Measurements from ENCODE around the gene SPTBN1. TPM values are rescaled to one million over a fixed set of nuclear protein-coding genes. Genes with fewer than 3 reads are reported as not detected.

Gene SPTBN1
- total and polyA plus RNA-seq, 8 donors: 28.7 to 475 (median 193) TPM

DNA sequence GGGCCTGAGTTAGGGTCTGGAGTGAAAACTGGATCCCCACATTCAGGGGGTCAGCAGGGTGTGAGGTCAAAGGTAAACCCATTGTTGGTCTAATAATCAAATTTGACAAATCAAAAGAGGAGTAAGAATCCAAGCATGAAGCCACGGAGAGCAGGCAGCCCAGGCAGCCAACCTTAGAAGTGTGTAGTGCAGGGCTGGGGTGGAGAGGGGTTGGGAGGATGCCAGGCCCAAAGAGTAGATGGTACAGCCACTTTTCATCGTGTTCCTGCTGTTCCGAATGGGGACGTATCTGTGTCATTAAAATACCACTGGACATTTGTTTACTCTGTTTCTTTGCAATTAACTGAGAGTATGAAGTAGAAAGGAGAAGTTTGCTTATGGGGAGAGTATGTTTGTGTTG, 16.5 kb upstream of the SPTBN1 start:
- no peaks in the 10 kb centered on the region for H3K9me3 ChIP-seq
- 63 to 79% (median 68%) methylated on average over 4 of the region's 4 CpGs for WGBS, 5 donors
- no peak for TF ChIP-seq POLR2AphosphoS5 (IDR thresholded peaks at IDR 0.05)
- TF ChIP-seq POLR2A (IDR thresholded peaks at IDR 0.05): no peak
- TF ChIP-seq, protein P1, sequence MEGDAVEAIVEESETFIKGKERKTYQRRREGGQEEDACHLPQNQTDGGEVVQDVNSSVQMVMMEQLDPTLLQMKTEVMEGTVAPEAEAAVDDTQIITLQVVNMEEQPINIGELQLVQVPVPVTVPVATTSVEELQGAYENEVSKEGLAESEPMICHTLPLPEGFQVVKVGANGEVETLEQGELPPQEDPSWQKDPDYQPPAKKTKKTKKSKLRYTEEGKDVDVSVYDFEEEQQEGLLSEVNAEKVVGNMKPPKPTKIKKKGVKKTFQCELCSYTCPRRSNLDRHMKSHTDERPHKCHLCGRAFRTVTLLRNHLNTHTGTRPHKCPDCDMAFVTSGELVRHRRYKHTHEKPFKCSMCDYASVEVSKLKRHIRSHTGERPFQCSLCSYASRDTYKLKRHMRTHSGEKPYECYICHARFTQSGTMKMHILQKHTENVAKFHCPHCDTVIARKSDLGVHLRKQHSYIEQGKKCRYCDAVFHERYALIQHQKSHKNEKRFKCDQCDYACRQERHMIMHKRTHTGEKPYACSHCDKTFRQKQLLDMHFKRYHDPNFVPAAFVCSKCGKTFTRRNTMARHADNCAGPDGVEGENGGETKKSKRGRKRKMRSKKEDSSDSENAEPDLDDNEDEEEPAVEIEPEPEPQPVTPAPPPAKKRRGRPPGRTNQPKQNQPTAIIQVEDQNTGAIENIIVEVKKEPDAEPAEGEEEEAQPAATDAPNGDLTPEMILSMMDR (IDR thresholded peaks at IDR 0.05): no peak
- TF ChIP-seq EP300 (IDR thresholded peaks at IDR 0.05): no peak
- H3K27me3 ChIP-seq: no peaks in the 10 kb centered on the region
- H3K36me3 ChIP-seq: no peaks in the 10 kb centered on the region
- no peak overlapping the region for H3K4me3 ChIP-seq
- DNase-seq: no peak
- intact Hi-C loops (cut with DNase I; ENCODE audit: low total_unique reads): no loop called here
- no peak overlapping the region for H3K27ac ChIP-seq
- peaks cover 0 to 8% (median 0%) of the 10 kb centered on the region in 4 donors for H3K4me1 ChIP-seq

DNA sequence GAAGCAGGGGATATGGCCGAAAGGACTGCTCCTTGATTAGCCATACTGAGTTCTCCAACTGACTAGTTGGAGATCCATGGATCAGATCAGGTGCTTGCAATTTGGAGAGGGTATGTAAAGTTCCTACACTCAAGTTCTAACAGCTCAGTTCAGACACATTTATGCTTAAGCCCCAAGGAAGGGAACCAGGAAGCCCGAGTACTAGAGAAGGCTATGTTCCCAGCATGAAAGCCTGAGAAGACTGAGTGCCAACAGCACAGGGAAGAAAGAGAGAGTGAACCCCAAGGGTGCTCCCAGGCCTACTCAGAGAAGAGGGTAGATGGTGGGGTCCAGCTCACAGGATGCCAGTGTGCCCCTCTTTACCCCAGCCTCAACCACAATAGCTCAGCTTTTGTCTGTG, 16.1 kb upstream of the SPTBN1 start:
- no peak for DNase-seq
- WGBS, 5 donors: 74 to 97% (median 82%) methylated on average over 2 of the region's 2 CpGs
- intact Hi-C loops (cut with DNase I; ENCODE audit: low total_unique reads): no loop called here
- H3K36me3 ChIP-seq: no peaks in the 10 kb centered on the region
- no peak overlapping the region for H3K27ac ChIP-seq
- no peaks in the 10 kb centered on the region for H3K9me3 ChIP-seq
- H3K4me1 ChIP-seq: peaks cover 0 to 8% (median 0%) of the 10 kb centered on the region in 4 donors
- no peak overlapping the region for H3K4me3 ChIP-seq
- H3K27me3 ChIP-seq: no peaks in the 10 kb centered on the region
- TF ChIP-seq, protein P1 (IDR thresholded peaks at IDR 0.05): no peak
- no peak for TF ChIP-seq EP300 (IDR thresholded peaks at IDR 0.05)
- no peak for TF ChIP-seq POLR2AphosphoS5 (IDR thresholded peaks at IDR 0.05)
- no peak for TF ChIP-seq POLR2A (IDR thresholded peaks at IDR 0.05)

DNA sequence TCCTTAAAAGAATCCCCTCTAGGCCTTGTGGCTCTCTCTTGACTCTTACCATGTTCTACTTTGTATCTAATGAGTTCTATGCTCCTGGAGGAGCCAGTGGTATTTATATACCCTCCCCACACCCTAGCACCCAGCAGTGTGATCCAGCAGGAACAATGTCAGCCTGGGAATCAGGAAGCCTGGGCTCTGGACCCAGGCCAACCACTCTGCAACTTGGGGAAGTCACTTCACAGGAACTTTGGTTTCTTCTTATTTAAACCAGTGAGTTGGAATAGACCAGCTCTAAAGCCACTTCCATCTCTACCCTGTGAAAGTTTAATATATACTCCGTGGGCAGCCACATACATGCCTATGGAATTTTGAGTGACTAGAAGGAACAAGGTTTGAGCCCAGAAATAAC, 11.6 kb upstream of the SPTBN1 start:
- WGBS, 5 donors: 83 to 100% (median 89%) methylated on average over 1 of the region's 1 CpG
- no peak overlapping the region for H3K4me3 ChIP-seq
- no peak for DNase-seq
- intact Hi-C loops (cut with DNase I; ENCODE audit: low total_unique reads): no loop called here
- no peaks in the 10 kb centered on the region for H3K36me3 ChIP-seq
- H3K9me3 ChIP-seq: no peaks in the 10 kb centered on the region
- H3K27ac ChIP-seq: no peak overlapping the region
- no peak for TF ChIP-seq POLR2A (IDR thresholded peaks at IDR 0.05)
- no peak for TF ChIP-seq POLR2AphosphoS5 (IDR thresholded peaks at IDR 0.05)
- TF ChIP-seq, protein P1 (IDR thresholded peaks at IDR 0.05): no peak
- TF ChIP-seq EP300 (IDR thresholded peaks at IDR 0.05): no peak
- no peaks in the 10 kb centered on the region for H3K27me3 ChIP-seq
- H3K4me1 ChIP-seq: no peaks in the 10 kb centered on the region

DNA sequence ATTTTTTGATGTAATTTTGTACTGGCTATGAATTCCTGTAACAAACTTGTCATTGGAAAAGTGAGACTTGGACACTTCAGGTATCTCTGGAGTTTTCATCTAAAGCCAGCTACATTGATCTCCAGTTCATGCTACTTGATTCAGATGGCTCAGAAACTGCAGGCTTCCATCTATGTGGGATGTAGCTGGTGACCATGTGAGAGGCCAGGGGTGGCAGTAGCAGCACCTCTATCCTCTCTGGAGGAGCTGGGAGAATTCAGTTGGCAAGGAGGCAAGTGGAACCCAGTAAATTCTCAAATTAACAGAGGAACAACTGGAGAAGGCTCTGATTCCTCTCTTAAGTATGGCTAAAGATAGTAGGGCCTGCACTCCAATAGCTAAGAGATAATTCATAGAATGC, 10.0 kb upstream of the SPTBN1 start:
- Histone ChIP-seq H3K4me3 (no peak overlapping the region), H3K4me1 (no peaks in the 10 kb centered on the region), H3K27ac (no peak overlapping the region), H3K9me3 (no peaks in the 10 kb centered on the region), H3K27me3 (no peaks in the 10 kb centered on the region), H3K36me3 (no peaks in the 10 kb centered on the region)
- TF ChIP-seq POLR2A (IDR thresholded peaks at IDR 0.05) (no peak), EP300 (IDR thresholded peaks at IDR 0.05) (no peak), POLR2AphosphoS5 (IDR thresholded peaks at IDR 0.05) (no peak)
- TF ChIP-seq, protein P1 (IDR thresholded peaks at IDR 0.05): no peak
- intact Hi-C loops (cut with DNase I; ENCODE audit: low total_unique reads): no loop called here
- DNase-seq: no peak

Data from stomach (tissue), 9 donors.